ENCODE measurements around the gene PRR16.

The PRR16 gene

DNA sequence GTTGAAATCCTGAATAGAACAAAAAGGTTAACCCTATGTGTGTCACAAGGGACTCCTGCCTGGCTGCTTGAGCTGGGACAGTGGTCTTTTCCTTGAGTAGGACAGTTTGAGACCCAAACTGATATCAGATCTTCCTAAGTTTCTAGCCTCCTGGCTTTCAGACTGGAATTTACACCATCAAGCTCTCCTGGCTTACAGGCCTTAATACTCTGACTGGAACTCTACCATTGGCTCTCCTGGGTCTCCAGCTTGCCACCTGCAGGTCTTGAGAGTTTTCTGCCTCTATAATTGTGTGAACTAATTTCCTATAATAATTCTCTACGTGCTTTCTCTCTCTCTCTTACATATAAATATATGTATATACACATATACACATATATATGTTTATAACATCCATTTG, 112.5 kb downstream of the PRR16 start:
- no peak for TF ChIP-seq CTCF (IDR thresholded peaks at IDR 0.05)
- Histone ChIP-seq H3K36me3 (no peaks in the 10 kb centered on the region), H3K27ac (no peak overlapping the region), H3K4me1 (no peaks in the 10 kb centered on the region), H3K27me3 (no peaks in the 10 kb centered on the region), H3K9me3 (peaks cover 0 to 12% (median 10%) of the 10 kb centered on the region in 3 donors), H3K4me3 (no peak overlapping the region)
- no peak for DNase-seq
- intact Hi-C loops (cut with DNase I; ENCODE audit: low total_unique reads) = no loop called here

GRCh38 chr5:120582635-120583034, 118.5 kb downstream of the PRR16 start:
- TF ChIP-seq CTCF (IDR thresholded peaks at IDR 0.05) = no peak
- no peak overlapping the region for H3K27ac ChIP-seq
- no peaks in the 10 kb centered on the region for H3K4me1 ChIP-seq
- peaks cover 0 to 14% (median 14%) of the 10 kb centered on the region in 3 donors for H3K9me3 ChIP-seq
- H3K36me3 ChIP-seq = no peaks in the 10 kb centered on the region
- no peak for DNase-seq
- no peaks in the 10 kb centered on the region for H3K27me3 ChIP-seq
- intact Hi-C loops (cut with DNase I; ENCODE audit: low total_unique reads) = no loop called here
- H3K4me3 ChIP-seq = no peak overlapping the region

GRCh38 chr5:120586646-120587045, 122.5 kb downstream of the PRR16 start:
- Histone ChIP-seq H3K27me3 (no peaks in the 10 kb centered on the region), H3K36me3 (no peaks in the 10 kb centered on the region), H3K4me1 (no peaks in the 10 kb centered on the region), H3K4me3 (no peak overlapping the region), H3K27ac (no peak overlapping the region), H3K9me3 (peaks cover 0 to 3% (median under 1%) of the 10 kb centered on the region in 3 donors)
- intact Hi-C loops (cut with DNase I; ENCODE audit: low total_unique reads) = no loop called here
- TF ChIP-seq CTCF (IDR thresholded peaks at IDR 0.05) = no peak
- no peak for DNase-seq

DNA sequence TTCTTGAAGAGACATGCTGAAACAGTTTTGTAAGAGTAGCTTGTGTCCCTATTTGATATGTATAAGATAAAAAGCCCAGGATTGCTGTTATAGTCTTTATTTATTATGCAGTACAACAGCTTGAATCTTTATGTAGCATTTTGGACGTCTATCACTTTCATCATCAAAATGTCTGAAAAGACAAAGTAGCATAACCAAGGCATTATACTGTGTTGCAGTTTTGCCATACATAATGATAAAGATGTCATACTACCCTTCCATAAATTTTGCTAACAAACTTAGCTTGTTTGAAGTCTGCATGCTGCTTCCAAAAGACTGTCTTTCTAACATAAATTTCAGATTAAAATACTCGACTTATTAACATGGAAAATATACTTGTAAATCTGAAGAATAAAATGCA, 127.8 kb downstream of the PRR16 start:
- Histone ChIP-seq H3K27me3 (no peaks in the 10 kb centered on the region), H3K4me1 (no peaks in the 10 kb centered on the region), H3K9me3 (no peaks in the 10 kb centered on the region), H3K36me3 (no peaks in the 10 kb centered on the region), H3K27ac (no peak overlapping the region), H3K4me3 (no peak overlapping the region)
- intact Hi-C loops (cut with DNase I; ENCODE audit: low total_unique reads) = no loop called here
- no peak for TF ChIP-seq CTCF (IDR thresholded peaks at IDR 0.05)
- DNase-seq = no peak

GRCh38 chr5:120599576-120599975, 135.5 kb downstream of the PRR16 start:
- no peak for TF ChIP-seq CTCF (IDR thresholded peaks at IDR 0.05)
- Histone ChIP-seq H3K27ac (no peak overlapping the region), H3K4me3 (no peak overlapping the region), H3K9me3 (no peaks in the 10 kb centered on the region), H3K27me3 (no peaks in the 10 kb centered on the region), H3K4me1 (no peaks in the 10 kb centered on the region), H3K36me3 (no peaks in the 10 kb centered on the region)
- intact Hi-C loops (cut with DNase I; ENCODE audit: low total_unique reads) = no loop called here
- no peak for DNase-seq

- intact Hi-C loops (cut with DNase I; ENCODE audit: low total_unique reads) = no loop called here
- H3K27ac ChIP-seq = no peak overlapping the region
- H3K9me3 ChIP-seq = no peaks in the 10 kb centered on the region
- no peak for DNase-seq
- no peak for TF ChIP-seq CTCF (IDR thresholded peaks at IDR 0.05)
- no peak overlapping the region for H3K4me3 ChIP-seq
- no peaks in the 10 kb centered on the region for H3K36me3 ChIP-seq
- H3K4me1 ChIP-seq = no peaks in the 10 kb centered on the region
- H3K27me3 ChIP-seq = no peaks in the 10 kb centered on the region
Measured at GRCh38 chr5:120600639-120601038, 136.5 kb downstream of the PRR16 start.
